Measurements from ENCODE around the gene SUMF2. TPM values are rescaled to one million over a fixed set of nuclear protein-coding genes. Genes with fewer than 3 reads are reported as not detected.
"Not testable (repeated sequence)": the region's sequence is repeated elsewhere in the genome, so short reads cannot be mapped to it uniquely, and the experiment has no call there.

SUMF2 gene
- total and polyA plus RNA-seq, 2 donors (not counting 3 experiments of a cell fraction or from before 2014, with no cell fraction given), result 91.3 to 110 TPM

GRCh38 chr7:56099653-56100052 is 35.6 kb downstream of the SUMF2 start:
- ChIA-PET POLR2A (no interaction called here), CTCF (no interaction called here)
- Histone ChIP-seq H3K9ac (replicated peaks; ENCODE audit: extremely low read depth, insufficient read depth, low read length) (no peak overlapping the region), H3K36me3 (ENCODE audit: control insufficient read depth in 2 of 2, extremely low read depth in 1 of 2, insufficient read depth in 2 of 2, low read length in 2 of 2) (peaks cover 13 to 19% of the 10 kb centered on the region in 2 experiments), H3K27me3 (ENCODE audit: control insufficient read depth in 2 of 2, insufficient read depth in 2 of 2, low read length in 2 of 2) (no peaks in the 10 kb centered on the region), H3K9me3 (replicated peaks; ENCODE audit: control insufficient read depth, insufficient read depth, low read length) (no peaks in the 10 kb centered on the region), H3K27ac (ENCODE audit: insufficient read depth, low read depth, low read length) (no peak overlapping the region), H2AFZ (ENCODE audit: low read depth, low read length) (no peak overlapping the region), H3K4me2 (ENCODE audit: insufficient read depth, low read length) (no peak overlapping the region), H3K9me1 (replicated peaks; ENCODE audit: control insufficient read depth, extremely low read depth, insufficient read depth, low read length) (no peaks in the 10 kb centered on the region), H3K4me3 (replicated peaks in 1 of 3; ENCODE audit: insufficient read depth in 1 of 3, low read depth in 1 of 3, low read length in 3 of 3) (no peak overlapping the region), H3K79me2 (ENCODE audit: control insufficient read depth, insufficient read depth, low read length) (peaks cover 10% of the 10 kb centered on the region), H4K20me1 (replicated peaks; ENCODE audit: control insufficient read depth, extremely low read depth, insufficient read depth, low read length) (no peaks in the 10 kb centered on the region), H3K4me1 (ENCODE audit: control insufficient read depth, extremely low read depth, insufficient read depth, low read length) (no peaks in the 10 kb centered on the region)
- intact Hi-C loops (cut with micrococcal nuclease), result loop anchor here (10.0 kb wide), 2 partner anchors 525 to 735 kb away; partner anchors contain the start of genes LANCL2 and VOPP1
- TF ChIP-seq GATA2 (IDR thresholded peaks at IDR 0.05; ENCODE audit: insufficient read depth, insufficient read length, low read depth, low read length) (no peak), MYC (IDR thresholded peaks at IDR 0.05; ENCODE audit: low read depth, low read length) (no peak)
- no TSS peak for BruUV-seq (replicated peaks)
- DNase-seq (ENCODE audit: low read depth, low spot score), result no peak
- peak; percentile 15 for FAIRE-seq
- dilution Hi-C loops (cut with MboI; ENCODE audit: extremely low pct_ligation_motif_present, low sequenced_read_pairs), result no loop called here

GRCh38 chr7:56104138-56104537 is 40.1 kb downstream of the SUMF2 start:
- H3K4me2 ChIP-seq (ENCODE audit: insufficient read depth, low read length); H2AFZ ChIP-seq (ENCODE audit: low read depth, low read length); dilution Hi-C loops (cut with MboI; ENCODE audit: extremely low pct_ligation_motif_present, low sequenced_read_pairs); H3K9ac ChIP-seq (replicated peaks; ENCODE audit: extremely low read depth, insufficient read depth, low read length); DNase-seq (ENCODE audit: low read depth, low spot score); POLR2A ChIA-PET; H4K20me1 ChIP-seq (replicated peaks; ENCODE audit: control insufficient read depth, extremely low read depth, insufficient read depth, low read length); BruUV-seq (replicated peaks); H3K9me1 ChIP-seq (replicated peaks; ENCODE audit: control insufficient read depth, extremely low read depth, insufficient read depth, low read length); H3K9me3 ChIP-seq (replicated peaks; ENCODE audit: control insufficient read depth, insufficient read depth, low read length); H3K27ac ChIP-seq (ENCODE audit: insufficient read depth, low read depth, low read length); H3K4me3 ChIP-seq (replicated peaks in 1 of 3; ENCODE audit: insufficient read depth in 1 of 3, low read depth in 1 of 3, low read length in 3 of 3); FAIRE-seq; H3K27me3 ChIP-seq (ENCODE audit: control insufficient read depth in 2 of 2, insufficient read depth in 2 of 2, low read length in 2 of 2); H3K4me1 ChIP-seq (ENCODE audit: control insufficient read depth, extremely low read depth, insufficient read depth, low read length): not testable (repeated sequence)
- CTCF ChIA-PET, result interaction anchor here (1.0 kb wide), 1 partner anchor 24 kb away, joined by 3 read pairs; no protein-coding TSS in a partner anchor
- peaks cover 13 to 19% of the 10 kb centered on the region in 2 experiments for H3K36me3 ChIP-seq (ENCODE audit: control insufficient read depth in 2 of 2, extremely low read depth in 1 of 2, insufficient read depth in 2 of 2, low read length in 2 of 2)
- peaks cover 26% of the 10 kb centered on the region for H3K79me2 ChIP-seq (ENCODE audit: control insufficient read depth, insufficient read depth, low read length)
- intact Hi-C loops (cut with micrococcal nuclease), result loop anchor here (10.0 kb wide), 2 partner anchors 529 to 739 kb away; partner anchors contain the start of genes LANCL2 and VOPP1
